GM12878 (cell line): Measurements from ENCODE around the gene NTSR1. TPM values are rescaled to one million over a fixed set of nuclear protein-coding genes. Genes with fewer than 3 reads are reported as not detected.

ENCODE experiments used
- ATAC-seq: fragments of 200-7000 bp; cut with Tn5 transposase; 3 replicates; pipeline ENCODE4 v1.9.1; 2020; ENCODE audit warnings: mild to moderate bottlenecking, moderate library complexity
- BruUV-seq: library from RNA; stranded (reverse); fragments of 400-500 nt; replicated peaks from 2 replicates; lab custom pipeline; 2021; lab: Mats Ljungman, UMichigan
- CTCF ChIA-PET: fragments of 300-600 bp; sonication (Branson Sonifier 250); formaldehyde crosslinking; extraction: SDS; loops from one replicate; lab custom pipeline; 2021; ENCODE audit warnings: inconsistent platforms; lab: Yijun Ruan, JAX
- POLR2A ChIA-PET: fragments of 350-600 bp; formaldehyde crosslinking; extraction: SDS; loops from one replicate; lab custom pipeline; 2021; ENCODE audit warnings: inconsistent platforms; lab: Charles Lee
- RAD21 ChIA-PET: fragments of 300-600 bp; sonication (Branson Sonifier 250); formaldehyde crosslinking; loops from one replicate; lab custom pipeline; 2023; ENCODE audit warnings: antibody characterized with exemption; ENCODE audit not compliant: unreplicated experiment; lab: Charles Lee
- SMC1A ChIA-PET: fragments of 300-600 bp; sonication (Branson Sonifier 250); formaldehyde crosslinking; loops from one replicate; lab custom pipeline; 2023; ENCODE audit not compliant: unreplicated experiment, uncharacterized antibody; lab: Charles Lee
- DNase-seq: peaks from one replicate; pipeline ENCODE4 v3.0.0-alpha.2; 2011; ENCODE audit warnings: low read depth, low spot score
- FAIRE-seq: peaks from 3 replicates; lab custom pipeline; 2011; peaks lifted over from hg19 to GRCh38; lab: Jason Lieb, UNC
- H2AFZ ChIP-seq: 2 replicates; pipeline ENCODE4 v1.6.0; 2011; ENCODE audit warnings: low read depth, low read length, control low read depth; ENCODE audit not compliant: control insufficient read depth
- H3K27ac ChIP-seq: 2 replicates; pipeline ENCODE4 v1.5.1; 2011; ENCODE audit warnings: control low read depth; ENCODE audit not compliant: control insufficient read depth, insufficient read depth
- H3K27me3 ChIP-seq, 2 experiments: replicated peaks in 1 of 2; 2 replicates each; pipeline versions ENCODE4 v1.6.0 to v1.6.1; 2011; ENCODE audit warnings: low read length in 1 of 2; ENCODE audit not compliant: control insufficient read depth in 2 of 2, insufficient read depth in 2 of 2
- H3K36me3 ChIP-seq, 2 experiments: 2 replicates each; pipeline ENCODE4 v1.5.1; 2011; ENCODE audit warnings: low read length in 1 of 2; ENCODE audit not compliant: control insufficient read depth in 2 of 2, insufficient read depth in 2 of 2
- H3K4me1 ChIP-seq: 2 replicates; pipeline ENCODE4 v1.6.1; 2011; ENCODE audit warnings: mild to moderate bottlenecking, low read length, moderate library complexity, mixed read lengths; ENCODE audit not compliant: control insufficient read depth, insufficient read depth
- H3K4me2 ChIP-seq: 2 replicates; pipeline ENCODE4 v1.6.0; 2011; ENCODE audit warnings: control low read depth; ENCODE audit not compliant: control insufficient read depth, insufficient read depth
- H3K4me3 ChIP-seq: fragments of 200-600 bp; sonication (generic); 2 replicates; pipeline ENCODE4 v1.5.1; 2016
- H3K79me2 ChIP-seq: 2 replicates; pipeline ENCODE4 v1.6.0; 2011; ENCODE audit warnings: low read length; ENCODE audit not compliant: control insufficient read depth, insufficient read depth
- H3K9ac ChIP-seq: 2 replicates; pipeline ENCODE4 v1.8.0; 2011; ENCODE audit warnings: low read length, control low read depth, mixed read lengths; ENCODE audit not compliant: control insufficient read depth, insufficient read depth
- H3K9me3 ChIP-seq: replicated peaks from 3 replicates; pipeline ENCODE4 v1.5.1; 2011; ENCODE audit warnings: mild to moderate bottlenecking, low read length; ENCODE audit not compliant: control insufficient read depth, insufficient read depth
- H4K20me1 ChIP-seq: 2 replicates; pipeline ENCODE4 v1.6.0; 2011; ENCODE audit not compliant: control insufficient read depth, insufficient read depth
- BCL3 ChIP-seq: IDR thresholded peaks from 2 replicates; pipeline ENCODE4 v1.6.1; 2011; ENCODE audit warnings: borderline replicate concordance, low read depth, mild to moderate bottlenecking, moderate library complexity, low read length; ENCODE audit not compliant: insufficient read depth, poor library complexity, severe bottlenecking
- BHLHE40 ChIP-seq, 2 experiments: fragments of 450-650 bp in 1 of 2; IDR thresholded peaks; 2 replicates each; pipeline ENCODE4 v1.6.1; 2011 to 2017; ENCODE audit warnings: low read depth in 2 of 2, borderline replicate concordance in 1 of 2, improper control_type of control experiment in 1 of 2, low read length in 1 of 2, mild to moderate bottlenecking in 1 of 2
- CREB1 ChIP-seq: IDR thresholded peaks from 2 replicates; pipeline ENCODE4 v1.6.1; 2012; ENCODE audit warnings: low read depth, mild to moderate bottlenecking, inconsistent platforms
- ETV6 ChIP-seq, 2 experiments: fragments of 450-650 bp in 1 of 2; IDR thresholded peaks in 1 of 2; conservative IDR thresholded peaks in 1 of 2; 2 replicates each; pipeline ENCODE4 v1.6.1; 2014; ENCODE audit warnings: antibody characterized with exemption in 1 of 2, borderline replicate concordance in 1 of 2, low read depth in 1 of 2, mild to moderate bottlenecking in 1 of 2, moderate library complexity in 1 of 2
- HDAC6 ChIP-seq: fragments of 200-600 bp; sonication (generic); IDR thresholded peaks from one replicate; pipeline ENCODE4 v1.8.0; 2017; ENCODE audit warnings: antibody characterized with exemption; ENCODE audit not compliant: unreplicated experiment
- IRF4 ChIP-seq: IDR thresholded peaks from 2 replicates; pipeline ENCODE4 v1.6.1; 2011; ENCODE audit warnings: low read depth, low read length
- MEF2B ChIP-seq: fragments of 450-650 bp; IDR thresholded peaks from 2 replicates; pipeline ENCODE4 v1.6.1; 2018; ENCODE audit warnings: mild to moderate bottlenecking, moderate library complexity; ENCODE audit not compliant: partially characterized antibody, poor library complexity, severe bottlenecking
- MXI1 ChIP-seq: fragments of 150-350 bp; IDR thresholded peaks from 2 replicates; pipeline ENCODE4 v1.6.1; 2011; ENCODE audit warnings: low read depth, mild to moderate bottlenecking, inconsistent platforms, low read length, improper control_type of control experiment
- NFYB ChIP-seq: IDR thresholded peaks from 2 replicates; pipeline ENCODE4 v1.6.1; 2011; ENCODE audit warnings: low read depth, mild to moderate bottlenecking, low read length, improper control_type of control experiment, moderate library complexity; ENCODE audit not compliant: insufficient read depth
- RCOR1 ChIP-seq: conservative IDR thresholded peaks from 2 replicates; pipeline ENCODE4 v1.6.1; 2012; ENCODE audit warnings: low read depth, low read length, improper control_type of control experiment
- STAT3 ChIP-seq: IDR thresholded peaks from 2 replicates; pipeline ENCODE4 v1.6.1; 2011; ENCODE audit warnings: low read depth, low read length, improper control_type of control experiment
- TCF7 ChIP-seq: IDR thresholded peaks from 2 replicates; pipeline ENCODE4 v1.6.1; 2014; ENCODE audit warnings: antibody characterized with exemption, borderline replicate concordance
- YBX1 ChIP-seq: fragments of 450-650 bp; IDR thresholded peaks from 2 replicates; pipeline ENCODE4 v1.6.1; 2016; ENCODE audit warnings: antibody characterized with exemption
- ZBTB4 ChIP-seq: fragments of 450-650 bp; formaldehyde crosslinking; IDR thresholded peaks from 2 replicates; pipeline ENCODE4 v1.4.0; 2022; ENCODE audit warnings: mild to moderate bottlenecking, moderate library complexity
- ZSCAN29 ChIP-seq: fragments of 450-650 bp; IDR thresholded peaks from 2 replicates; pipeline ENCODE4 v1.6.1; 2017; ENCODE audit warnings: mild to moderate bottlenecking, moderate library complexity
- WGBS: methylation state at CpG from one replicate; pipeline ENCODE4 v1.1.6; 2016; ENCODE audit warnings: low lambda C conversion rate; ENCODE audit not compliant: insufficient replicate concordance, insufficient coverage; ENCODE audit errors: missing lambda C conversion rate; 5-methylcytosine and 5-hydroxymethylcytosine counted together
- in situ Hi-C: fragments of 300-500 bp; cut with MboI; formaldehyde crosslinking; loops from 9 replicates; pipeline ENCODE4 v1.14.3; 2018; ENCODE audit warnings: mixed read lengths
- intact Hi-C: fragments of 100-400 bp; cut with micrococcal nuclease; formaldehyde crosslinking; loops from one replicate; pipeline ENCODE4 v1.14.2; 2022; ENCODE audit not compliant: unreplicated experiment
- polyA plus RNA-seq, 11 experiments: library from polyadenylated mRNA; depleted of rRNA in 4 of 11; unstranded in 6 of 11; stranded (reverse) in 5 of 11; fragments of >200 nt; fragmentation: Nextera tagmentation in 4 of 11; fragmentation: Illumina TruSeq in 1 of 11; extraction: Ambion mirVana in 4 of 11; extraction: Trizol in 1 of 11; gene quantifications; 1 replicate in 1 of 11; 2 replicates in 10 of 11; pipeline versions ENCODE4 v1.2.1 to v1.2.3, GENCODE V29; 2011 to 2016; ENCODE audit warnings: inconsistent platforms in 2 of 11, missing spikeins in 2 of 11, low read depth in 1 of 11
- total RNA-seq, 4 experiments: library from RNA; depleted of rRNA in 3 of 4; stranded (reverse); fragments of >200 nt in 3 of 4; fragmentation: Illumina TruSeq in 1 of 4; extraction: Trizol in 1 of 4; gene quantifications; 2 replicates each; pipeline versions ENCODE4 v1.2.1 to v1.2.3, GENCODE V29; 2013 to 2021
- TF ChIP-seq, protein P1 (sequence below): IDR thresholded peaks from 2 replicates; pipeline ENCODE4 v1.6.1; 2012; ENCODE audit warnings: low read depth, low read length, improper control_type of control experiment

NTSR1 gene
- total and polyA plus RNA-seq, 10 of the 15 experiments (the other 5 are each of a cell fraction or from before 2014, with no cell fraction given): not detected

DNA sequence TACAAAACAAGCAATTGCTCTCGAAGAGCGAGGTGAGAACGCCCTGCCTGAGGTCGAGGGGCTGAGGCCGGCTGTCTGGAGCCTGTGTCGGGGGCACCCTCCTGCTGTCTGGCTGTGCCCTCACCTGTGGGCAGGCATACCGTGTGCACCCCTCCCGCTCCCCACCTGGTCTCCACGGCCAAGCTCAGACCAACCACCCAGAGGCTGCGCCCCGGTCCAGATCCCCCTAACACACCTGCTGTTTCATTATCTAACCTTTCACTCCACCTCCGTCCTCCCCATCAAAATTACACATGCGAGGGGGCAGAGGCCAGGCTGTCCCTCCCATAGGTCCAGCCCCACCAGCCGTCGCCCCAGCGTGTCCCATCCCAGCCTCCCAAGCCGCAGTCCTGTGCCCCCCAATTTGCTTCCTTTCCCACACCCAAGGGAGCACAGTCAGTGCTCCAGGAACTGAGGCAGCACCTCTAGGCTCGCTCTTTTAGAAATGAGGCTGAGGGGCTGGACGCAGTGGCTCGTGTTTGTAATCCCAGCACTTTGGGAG is 35.2 kb downstream of the NTSR1 start:
- ATAC-seq (no peak), DNase-seq (no peak), FAIRE-seq (no peak)
- no TSS peak for BruUV-seq
- SMC1A ChIA-PET: no interaction called here
- Histone ChIP-seq H3K79me2 (no peaks in the 10 kb centered on the region), H3K36me3 (no peaks in the 10 kb centered on the region), H3K4me2 (no peak overlapping the region), H4K20me1 (no peaks in the 10 kb centered on the region; the same call in 1 of the 2 replicates), H3K4me3 (no peak overlapping the region), H3K27ac (no peak overlapping the region), H2AFZ (no peak overlapping the region), H3K9ac (no peak overlapping the region), H3K4me1 (peaks cover 22% of the 10 kb centered on the region), H3K9me3 (no peaks in the 10 kb centered on the region; the same call in 2 of the 3 replicates), H3K27me3 (peaks cover 0 to 5% of the 10 kb centered on the region in 2 experiments; a peak in 3 of 4 replicates)
- CTCF ChIA-PET: no interaction called here
- WGBS: 52% methylated on average over 20 of the region's 20 CpGs
- RAD21 ChIA-PET: no interaction called here
- in situ Hi-C loops (no loop called here), intact Hi-C loops (no loop called here)
- POLR2A ChIA-PET: interaction anchor here (0.7 kb wide), 1 partner anchor 556 kb away, joined by 3 read pairs; no protein-coding TSS in a partner anchor
- TF ChIP-seq MEF2B: no peak
- no peak for TF ChIP-seq CREB1
- no peak for TF ChIP-seq TCF7
- TF ChIP-seq STAT3: no peak
- TF ChIP-seq ZBTB4 (CRISPR knock-in tag): no peak
- no peak for TF ChIP-seq BCL3
- TF ChIP-seq HDAC6: no peak
- TF ChIP-seq BHLHE40 (IDR thresholded peaks at IDR 0.05; ENCODE audit: borderline replicate concordance in 1 of 2, low read depth in 2 of 2, low read length in 1 of 2): no peak
- TF ChIP-seq IRF4: no peak
- no peak for TF ChIP-seq RCOR1
- TF ChIP-seq YBX1: no peak
- TF ChIP-seq, protein P1, sequence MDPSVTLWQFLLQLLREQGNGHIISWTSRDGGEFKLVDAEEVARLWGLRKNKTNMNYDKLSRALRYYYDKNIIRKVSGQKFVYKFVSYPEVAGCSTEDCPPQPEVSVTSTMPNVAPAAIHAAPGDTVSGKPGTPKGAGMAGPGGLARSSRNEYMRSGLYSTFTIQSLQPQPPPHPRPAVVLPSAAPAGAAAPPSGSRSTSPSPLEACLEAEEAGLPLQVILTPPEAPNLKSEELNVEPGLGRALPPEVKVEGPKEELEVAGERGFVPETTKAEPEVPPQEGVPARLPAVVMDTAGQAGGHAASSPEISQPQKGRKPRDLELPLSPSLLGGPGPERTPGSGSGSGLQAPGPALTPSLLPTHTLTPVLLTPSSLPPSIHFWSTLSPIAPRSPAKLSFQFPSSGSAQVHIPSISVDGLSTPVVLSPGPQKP: no peak
- TF ChIP-seq ZSCAN29: no peak
- TF ChIP-seq ETV6 (conservative IDR thresholded peaks at IDR 0.05 in 1 of 2, IDR thresholded peaks at IDR 0.05 in 1 of 2; ENCODE audit: borderline replicate concordance in 1 of 2, low read depth in 1 of 2): no peak
- no peak for TF ChIP-seq NFYB
- TF ChIP-seq MXI1: no peak
